Muscle layer of duodenum (tissue), 2 donors: ENCODE data around the gene MAGI2.

Experiments used
- H3K27ac ChIP-seq: one replicate; pipeline ENCODE4 v1.7.0; 2013; ENCODE audit warnings: mild to moderate bottlenecking, low read length
- H3K27me3 ChIP-seq: one replicate; pipeline ENCODE4 v1.7.0; 2013; ENCODE audit warnings: low read depth, mild to moderate bottlenecking, control low read depth, low read length
- H3K36me3 ChIP-seq, 2 donors: one replicate each; pipeline ENCODE4 v1.7.0; 2013; ENCODE audit warnings: low read length in 2 of 2, control low read depth in 1 of 2, mild to moderate bottlenecking in 1 of 2; ENCODE audit not compliant: insufficient read depth in 2 of 2, control insufficient read depth in 1 of 2
- H3K4me1 ChIP-seq, 2 donors: one replicate each; pipeline ENCODE4 v1.7.0; 2013; ENCODE audit warnings: low read length in 2 of 2, mild to moderate bottlenecking in 2 of 2, control low read depth in 1 of 2, moderate library complexity in 1 of 2; ENCODE audit not compliant: insufficient read depth in 2 of 2, control insufficient read depth in 1 of 2
- H3K4me3 ChIP-seq, 2 donors: one replicate each; pipeline ENCODE4 v1.7.0; 2013; ENCODE audit warnings: low read length in 2 of 2, low read depth in 1 of 2, mild to moderate bottlenecking in 1 of 2
- H3K9me3 ChIP-seq, 2 donors: one replicate each; pipeline ENCODE4 v1.7.0; 2013; ENCODE audit warnings: low read length in 2 of 2, control low read depth in 1 of 2, mild to moderate bottlenecking in 1 of 2; ENCODE audit not compliant: control insufficient read depth in 1 of 2
- donor health status: healthy.

The MAGI2 gene

DNA sequence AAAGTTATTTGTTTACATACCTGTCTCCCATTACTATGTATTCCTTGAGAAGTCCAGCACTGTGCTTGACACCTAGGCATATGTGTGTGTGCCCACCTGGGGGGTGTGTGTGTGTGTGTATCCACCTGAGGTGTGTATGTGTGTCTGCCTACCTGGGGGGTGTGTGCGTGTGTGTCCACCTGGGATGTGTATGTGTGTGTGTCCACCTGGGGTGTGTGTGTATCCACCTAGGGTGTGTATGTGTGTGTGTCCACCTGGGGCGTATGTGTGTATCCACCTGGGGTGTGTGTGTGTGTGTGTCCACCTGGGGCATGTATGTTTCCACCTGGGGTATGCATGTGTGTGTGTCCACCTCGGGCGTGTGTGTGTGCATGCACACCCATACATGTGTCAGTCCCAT, 1051.4 kb downstream of the MAGI2 start:
- Histone ChIP-seq H3K36me3 (no peaks in the 10 kb centered on the region), H3K4me3 (no peak overlapping the region), H3K4me1 (no peaks in the 10 kb centered on the region), H3K9me3 (no peaks in the 10 kb centered on the region), H3K27me3 (no peaks in the 10 kb centered on the region), H3K27ac (no peak overlapping the region)

DNA sequence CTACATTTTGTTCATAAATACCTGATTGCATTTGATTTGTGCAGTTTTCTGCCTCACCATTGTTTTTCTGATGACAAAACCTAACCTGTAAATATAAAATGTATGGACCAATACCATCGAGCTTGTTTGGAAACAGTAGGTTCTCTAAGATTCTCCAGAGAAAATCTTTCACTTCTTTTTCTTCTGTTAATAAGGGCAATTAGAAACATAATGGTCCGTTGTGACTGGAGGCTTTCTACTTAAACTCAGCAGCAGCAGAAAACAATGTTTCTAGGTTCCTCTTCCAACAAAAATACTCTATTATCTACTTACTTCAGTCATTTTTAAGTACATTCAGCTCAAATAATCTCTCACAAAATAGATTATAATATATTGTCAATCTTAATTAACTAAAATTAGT, 1053.4 kb downstream of the MAGI2 start:
- H3K36me3 ChIP-seq, result no peaks in the 10 kb centered on the region
- H3K27me3 ChIP-seq, result no peaks in the 10 kb centered on the region
- no peaks in the 10 kb centered on the region for H3K9me3 ChIP-seq
- no peaks in the 10 kb centered on the region for H3K4me1 ChIP-seq
- no peak overlapping the region for H3K27ac ChIP-seq
- no peak overlapping the region for H3K4me3 ChIP-seq

DNA sequence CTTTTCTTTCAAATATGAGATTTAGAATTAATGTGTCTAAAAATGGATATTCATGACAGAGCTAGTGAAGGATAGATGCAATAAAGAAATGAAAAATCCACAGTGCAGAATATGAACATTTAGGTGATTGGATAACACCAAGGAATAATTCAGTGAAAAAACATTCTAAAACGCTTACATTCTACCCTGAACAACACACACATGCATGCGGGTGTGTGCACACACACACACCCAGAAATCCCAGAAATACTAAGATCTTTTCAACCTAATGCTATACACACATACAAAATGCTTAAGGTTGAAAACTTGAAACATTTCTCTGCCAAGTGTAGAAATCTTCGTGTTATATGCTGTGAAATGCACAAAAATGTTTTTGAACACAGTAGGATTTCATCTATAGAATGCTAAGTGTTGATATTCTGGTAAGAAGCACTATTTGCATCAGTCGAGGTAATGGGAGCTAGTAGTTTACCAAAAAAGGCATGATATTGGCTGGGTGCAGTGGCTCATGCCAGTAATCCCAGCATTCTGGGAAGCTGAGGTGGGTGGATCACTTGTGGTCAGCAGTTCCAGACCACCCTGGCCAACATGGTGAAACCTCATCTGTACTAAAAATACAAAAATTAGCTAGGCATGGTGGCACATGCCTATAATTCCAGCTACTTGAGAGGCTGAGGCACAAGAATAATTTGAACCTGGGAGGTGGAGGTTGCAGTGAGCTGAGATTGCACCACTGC, 1054.3 kb downstream of the MAGI2 start:
- no peak overlapping the region for H3K27ac ChIP-seq
- no peak overlapping the region for H3K4me3 ChIP-seq
- no peaks in the 10 kb centered on the region for H3K36me3 ChIP-seq
- H3K4me1 ChIP-seq, result no peaks in the 10 kb centered on the region
- no peaks in the 10 kb centered on the region for H3K27me3 ChIP-seq
- no peaks in the 10 kb centered on the region for H3K9me3 ChIP-seq

DNA sequence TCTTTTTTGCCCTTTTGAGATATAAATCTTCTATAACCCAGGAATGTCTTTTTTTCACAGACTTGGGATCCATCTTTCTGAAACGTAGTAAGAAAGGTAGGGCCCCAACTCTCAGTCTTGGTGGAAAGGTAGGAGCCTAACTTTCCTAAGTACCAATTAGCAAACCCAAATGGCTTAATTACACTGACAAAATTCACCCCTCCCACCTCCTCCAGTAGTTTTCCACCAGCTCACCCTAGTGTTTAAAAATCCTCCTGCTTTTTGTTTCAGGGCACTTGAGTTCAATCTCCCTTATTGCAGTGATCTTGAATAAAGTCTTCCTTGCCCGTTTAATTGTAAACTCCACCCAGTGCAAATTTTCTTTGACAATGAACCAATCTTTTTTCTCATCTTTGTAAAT, 1054.9 kb downstream of the MAGI2 start:
- Histone ChIP-seq H3K9me3 (no peaks in the 10 kb centered on the region), H3K36me3 (no peaks in the 10 kb centered on the region), H3K4me3 (no peak overlapping the region), H3K27ac (no peak overlapping the region), H3K27me3 (no peaks in the 10 kb centered on the region), H3K4me1 (no peaks in the 10 kb centered on the region)

DNA sequence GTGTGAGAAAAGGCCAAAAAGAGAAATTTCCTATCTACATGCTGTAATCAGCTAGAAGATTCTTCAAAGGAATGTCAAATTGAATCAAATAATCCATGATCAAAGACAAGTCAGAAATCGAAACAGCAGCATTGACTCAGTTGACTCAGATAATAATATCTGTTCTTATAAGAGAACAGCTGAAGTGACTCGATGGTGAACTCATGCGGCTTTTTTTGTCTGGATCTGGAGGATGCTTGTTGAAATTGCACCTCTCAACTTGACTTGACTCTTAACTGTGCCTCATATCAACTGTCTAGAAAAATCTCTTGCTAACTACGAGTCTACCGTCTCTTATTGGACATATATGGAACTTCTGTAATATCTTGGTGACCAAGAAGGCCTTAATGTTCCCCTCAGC, 1055.4 kb downstream of the MAGI2 start:
- no peaks in the 10 kb centered on the region for H3K36me3 ChIP-seq
- H3K4me1 ChIP-seq, result no peaks in the 10 kb centered on the region
- H3K4me3 ChIP-seq, result no peak overlapping the region
- no peaks in the 10 kb centered on the region for H3K27me3 ChIP-seq
- H3K27ac ChIP-seq, result no peak overlapping the region
- H3K9me3 ChIP-seq, result no peaks in the 10 kb centered on the region

DNA sequence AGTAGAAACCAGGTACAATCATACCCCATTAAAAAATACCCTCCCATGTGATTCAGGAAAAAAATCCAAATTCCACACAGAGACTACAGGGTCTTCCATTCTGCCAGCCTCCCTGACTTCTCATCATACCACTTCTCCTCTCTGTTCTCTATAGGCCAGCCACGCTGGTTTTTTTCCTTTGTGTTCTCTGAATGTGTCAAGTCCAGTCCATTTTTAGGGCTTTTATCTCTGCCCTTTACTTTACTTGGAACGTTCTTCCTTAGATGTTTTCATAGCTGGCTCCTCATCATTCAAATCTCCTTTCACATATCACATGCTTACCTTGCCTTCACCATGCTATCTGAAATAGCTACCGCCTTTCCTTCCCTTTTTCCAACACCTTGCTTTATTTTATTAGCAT, 1057.3 kb downstream of the MAGI2 start:
- Histone ChIP-seq H3K4me3 (no peak overlapping the region), H3K27me3 (no peaks in the 10 kb centered on the region), H3K27ac (no peak overlapping the region), H3K4me1 (no peaks in the 10 kb centered on the region), H3K36me3 (no peaks in the 10 kb centered on the region), H3K9me3 (no peaks in the 10 kb centered on the region)

DNA sequence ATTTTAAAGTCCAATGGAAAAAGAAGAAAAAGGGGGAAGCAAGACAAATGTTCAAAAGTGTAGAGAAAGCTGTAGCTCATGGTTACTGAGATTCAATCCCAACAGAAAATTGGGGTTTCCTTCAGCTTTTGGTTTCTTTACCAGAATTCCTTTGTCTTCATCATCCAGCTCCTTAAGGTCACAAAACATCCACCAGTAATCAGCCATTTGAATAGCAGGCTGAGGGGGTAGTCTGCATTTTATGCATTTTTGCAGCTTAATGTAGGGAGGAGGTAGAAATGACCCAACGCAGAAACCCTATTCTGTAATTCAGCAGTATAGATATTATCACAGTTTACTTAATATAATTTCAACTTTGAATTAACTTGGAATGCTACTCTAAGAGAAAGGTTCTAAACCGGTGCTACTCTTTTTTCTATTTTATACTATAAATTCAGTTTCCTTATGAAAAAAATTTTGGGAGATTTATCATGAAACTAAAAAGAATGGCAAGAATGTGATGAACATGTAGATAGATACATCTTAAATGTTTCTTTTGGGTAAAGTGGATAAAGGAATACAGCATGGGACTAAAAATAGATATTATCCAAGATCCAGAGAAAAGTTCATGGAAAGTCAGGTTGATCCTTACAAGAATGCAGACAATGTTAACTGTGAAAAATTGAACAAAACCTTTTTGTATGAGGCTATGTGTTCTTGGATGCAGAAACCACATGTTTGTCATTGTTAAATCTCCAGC, 1058.0 kb downstream of the MAGI2 start:
- H3K36me3 ChIP-seq, result no peaks in the 10 kb centered on the region
- no peak overlapping the region for H3K27ac ChIP-seq
- no peaks in the 10 kb centered on the region for H3K4me1 ChIP-seq
- H3K27me3 ChIP-seq, result no peaks in the 10 kb centered on the region
- no peaks in the 10 kb centered on the region for H3K9me3 ChIP-seq
- H3K4me3 ChIP-seq, result no peak overlapping the region

DNA sequence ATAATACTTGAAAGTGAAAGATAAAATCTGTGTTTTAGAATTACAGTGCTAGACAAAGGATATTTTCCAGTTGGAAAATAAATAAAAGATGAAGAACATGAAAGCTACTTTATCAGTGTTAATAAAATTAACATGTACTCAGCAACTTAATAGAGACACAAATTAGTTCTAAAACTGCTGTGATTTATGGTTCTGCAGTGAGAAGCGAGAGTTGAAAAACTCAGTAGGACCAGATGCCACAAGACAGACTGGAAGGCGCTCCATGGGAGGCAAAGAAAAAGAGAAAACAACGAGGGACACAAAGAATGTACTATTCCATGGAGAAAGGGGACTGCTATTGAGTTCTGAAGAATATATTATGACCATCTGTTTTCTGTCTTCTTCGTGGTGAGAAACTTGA, 1064.4 kb downstream of the MAGI2 start:
- Histone ChIP-seq H3K27ac (no peak overlapping the region), H3K9me3 (no peaks in the 10 kb centered on the region), H3K36me3 (no peaks in the 10 kb centered on the region), H3K4me1 (no peaks in the 10 kb centered on the region), H3K27me3 (no peaks in the 10 kb centered on the region), H3K4me3 (no peak overlapping the region)

DNA sequence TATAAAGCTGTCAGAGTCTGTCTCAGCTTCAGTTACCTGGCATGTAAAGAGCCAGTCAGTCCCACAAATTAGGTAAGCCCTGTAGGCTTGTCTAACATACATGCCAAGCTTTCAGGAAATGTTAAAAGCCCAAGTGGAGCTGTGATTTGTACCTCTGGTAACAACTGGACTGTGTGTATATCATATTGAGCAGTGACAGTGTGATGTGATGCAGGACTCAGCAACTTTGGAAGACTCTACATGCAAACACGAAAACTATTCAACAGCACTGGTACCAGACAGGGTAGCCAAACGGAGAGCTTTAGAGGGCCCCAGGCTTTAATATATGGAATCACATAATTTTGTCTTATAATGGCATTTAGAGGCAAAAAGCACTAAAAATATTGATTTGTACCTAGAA, 1066.9 kb downstream of the MAGI2 start:
- no peaks in the 10 kb centered on the region for H3K36me3 ChIP-seq
- H3K27me3 ChIP-seq, result no peaks in the 10 kb centered on the region
- H3K4me3 ChIP-seq, result no peak overlapping the region
- H3K4me1 ChIP-seq, result no peaks in the 10 kb centered on the region
- H3K27ac ChIP-seq, result no peak overlapping the region
- H3K9me3 ChIP-seq, result no peaks in the 10 kb centered on the region

DNA sequence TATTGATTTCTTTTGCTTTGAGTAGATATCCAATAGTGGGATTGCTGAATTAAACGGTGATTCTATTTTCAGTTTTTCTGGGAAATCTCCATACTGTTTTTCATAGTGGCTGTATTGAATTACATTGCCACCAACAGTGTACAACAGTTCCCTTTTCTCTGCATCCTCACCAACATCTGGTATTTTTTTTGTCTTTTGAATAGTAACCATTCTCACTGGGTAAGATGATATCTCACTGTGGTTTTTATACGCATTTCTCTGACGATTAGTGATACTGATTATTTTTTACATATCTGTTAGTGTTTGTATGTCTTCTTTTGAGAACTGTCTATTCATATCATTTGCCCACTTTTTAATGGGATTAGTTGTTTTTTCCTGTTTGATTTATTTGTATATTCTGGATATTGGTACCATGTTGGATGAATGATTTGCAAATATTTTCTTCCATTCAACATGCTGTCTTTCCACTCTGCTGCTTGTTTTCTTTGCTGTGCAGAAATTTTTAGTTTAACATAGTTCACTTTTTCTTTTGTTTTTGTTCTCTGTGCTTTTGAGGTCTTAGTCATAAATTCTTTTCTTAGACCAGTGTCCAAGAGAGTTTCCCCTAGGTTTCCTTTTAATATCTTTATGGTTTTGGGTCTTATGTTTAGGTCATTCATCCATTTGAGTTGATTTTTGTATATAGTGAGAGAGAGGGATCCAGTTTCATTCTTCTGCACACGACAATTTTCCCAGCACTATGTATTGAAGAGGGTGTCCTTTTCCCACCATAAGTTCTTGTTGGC, 1070.2 kb downstream of the MAGI2 start:
- Histone ChIP-seq H3K36me3 (no peaks in the 10 kb centered on the region), H3K27ac (no peak overlapping the region), H3K4me1 (no peaks in the 10 kb centered on the region), H3K27me3 (no peaks in the 10 kb centered on the region), H3K9me3 (no peaks in the 10 kb centered on the region), H3K4me3 (no peak overlapping the region)

DNA sequence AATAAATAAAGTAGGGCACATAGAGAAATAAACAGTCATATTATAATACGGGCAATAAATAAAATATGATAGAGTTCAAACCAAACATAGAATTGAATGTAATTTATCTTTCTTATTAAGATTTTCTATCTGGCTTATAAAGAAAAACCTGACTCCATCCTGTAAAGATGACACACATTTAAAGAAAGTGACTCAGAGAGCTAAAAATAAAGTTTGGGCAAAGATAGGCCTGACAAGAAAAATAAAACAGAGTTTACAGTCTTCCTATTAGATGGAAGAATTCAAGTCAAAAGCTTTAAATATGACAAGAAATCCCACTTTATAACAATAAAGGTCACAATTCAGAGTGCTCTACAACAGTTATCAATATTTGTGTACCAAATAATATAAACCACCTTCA, 1074.3 kb downstream of the MAGI2 start:
- no peaks in the 10 kb centered on the region for H3K27me3 ChIP-seq
- no peaks in the 10 kb centered on the region for H3K9me3 ChIP-seq
- no peaks in the 10 kb centered on the region for H3K36me3 ChIP-seq
- no peak overlapping the region for H3K27ac ChIP-seq
- no peaks in the 10 kb centered on the region for H3K4me1 ChIP-seq
- no peak overlapping the region for H3K4me3 ChIP-seq
